Cardiac septum (tissue), 1 donor: ENCODE measurements around the gene ROBO1. TPM values are rescaled to one million over a fixed set of nuclear protein-coding genes. Genes with fewer than 3 reads are reported as not detected.

Source experiments
- DNase-seq: peaks from one replicate; pipeline ENCODE4 v3.0.0-alpha.2; 2020; ENCODE audit warnings: low spot score
- intact Hi-C: fragments of 100-400 bp; cut with DNase I; formaldehyde crosslinking; loops from one replicate; pipeline ENCODE4 v1.14.0; 2022
- total RNA-seq: library from RNA; stranded (reverse); fragmentation: NEBNext Ultra II Directional; extraction: Animal tissue kit (Norgen Biotek cat#: 25700); gene quantifications from one replicate; pipeline ENCODE4 v1.2.1, GENCODE V29; 2021
- donor health status: DM: no; HTN: no; CAD: no.

The ROBO1 gene
- total RNA-seq, 1 donor from 2014 or later = 6.2 TPM

GRCh38 chr3:78918361-78919020 lies 849.3 kb downstream of the ROBO1 start:
- DNase-seq = no peak
- intact Hi-C loops = no loop called here

- no peak for DNase-seq
- intact Hi-C loops = no loop called here
Measured at GRCh38 chr3:78917536-78917935, 850.3 kb downstream of the ROBO1 start.

GRCh38 chr3:78913711-78914110 lies 854.1 kb downstream of the ROBO1 start:
- no peak for DNase-seq

GRCh38 chr3:78912687-78913086 lies 855.1 kb downstream of the ROBO1 start:
- DNase-seq = no peak
- intact Hi-C loops = no loop called here

More at GRCh38 chr3:78913711-78914110, 854.1 kb downstream of the ROBO1 start:
- intact Hi-C loops = no loop called here

- intact Hi-C loops = no loop called here
- no peak for DNase-seq
Measured at GRCh38 chr3:78912259-78912658, 855.5 kb downstream of the ROBO1 start.

GRCh38 chr3:78911394-78911793 lies 856.4 kb downstream of the ROBO1 start:
- no peak for DNase-seq
- intact Hi-C loops = no loop called here

GRCh38 chr3:78908236-78908635 lies 859.6 kb downstream of the ROBO1 start:
- intact Hi-C loops = no loop called here
- DNase-seq = no peak

- no peak for DNase-seq
- intact Hi-C loops = no loop called here
Measured at GRCh38 chr3:78907367-78907766, 860.4 kb downstream of the ROBO1 start.

- intact Hi-C loops = no loop called here
- DNase-seq = no peak
Measured at GRCh38 chr3:78906930-78907329, 860.9 kb downstream of the ROBO1 start.

- intact Hi-C loops = no loop called here
- no peak for DNase-seq
Measured at GRCh38 chr3:78906245-78906644, 861.6 kb downstream of the ROBO1 start.

GRCh38 chr3:78905700-78906099 lies 862.1 kb downstream of the ROBO1 start:
- no peak for DNase-seq
- intact Hi-C loops = no loop called here

GRCh38 chr3:78901544-78901943 lies 866.3 kb downstream of the ROBO1 start:
- DNase-seq = no peak
- intact Hi-C loops = no loop called here

- intact Hi-C loops = no loop called here
- no peak for DNase-seq
Measured at GRCh38 chr3:78900880-78901279, 866.9 kb downstream of the ROBO1 start.

- no peak for DNase-seq
- intact Hi-C loops = no loop called here
Measured at GRCh38 chr3:78900426-78900825, 867.4 kb downstream of the ROBO1 start.

- no peak for DNase-seq
- intact Hi-C loops = no loop called here
Measured at GRCh38 chr3:78895528-78895927, 872.3 kb downstream of the ROBO1 start.

- no peak for DNase-seq
- intact Hi-C loops = no loop called here
Measured at GRCh38 chr3:78894787-78895186, 873.0 kb downstream of the ROBO1 start.

GRCh38 chr3:78893161-78893560 lies 874.6 kb downstream of the ROBO1 start:
- intact Hi-C loops = no loop called here
- no peak for DNase-seq

GRCh38 chr3:78889348-78889747 lies 878.5 kb downstream of the ROBO1 start:
- DNase-seq = no peak
- intact Hi-C loops = loop anchor here (10.0 kb wide), 1 partner anchor 125 kb away; no protein-coding TSS in a partner anchor

- intact Hi-C loops = loop anchor here (10.0 kb wide), 1 partner anchor 126 kb away; no protein-coding TSS in a partner anchor
Measured at GRCh38 chr3:78888635-78889034, 879.2 kb downstream of the ROBO1 start.

GRCh38 chr3:78887547-78888011 lies 880.2 kb downstream of the ROBO1 start:
- intact Hi-C loops = loop anchor here (10.0 kb wide), 1 partner anchor 127 kb away; no protein-coding TSS in a partner anchor
- no peak for DNase-seq

More at GRCh38 chr3:78888635-78889034, 879.2 kb downstream of the ROBO1 start:
- DNase-seq = no peak

GRCh38 chr3:78887029-78887428 lies 880.8 kb downstream of the ROBO1 start:
- intact Hi-C loops = loop anchor here (10.0 kb wide), 1 partner anchor 128 kb away; no protein-coding TSS in a partner anchor
- no peak for DNase-seq
